ENCODE results near the gene ZNF766. TPM values are rescaled to one million over a fixed set of nuclear protein-coding genes. Genes with fewer than 3 reads are reported as not detected.

The ZNF766 gene
- total and polyA plus RNA-seq, 9 of the 15 experiments (the other 6 are each of a cell fraction or from before 2014, with no cell fraction given), result 6.7 to 23.0 (median 11.2) TPM

DNA sequence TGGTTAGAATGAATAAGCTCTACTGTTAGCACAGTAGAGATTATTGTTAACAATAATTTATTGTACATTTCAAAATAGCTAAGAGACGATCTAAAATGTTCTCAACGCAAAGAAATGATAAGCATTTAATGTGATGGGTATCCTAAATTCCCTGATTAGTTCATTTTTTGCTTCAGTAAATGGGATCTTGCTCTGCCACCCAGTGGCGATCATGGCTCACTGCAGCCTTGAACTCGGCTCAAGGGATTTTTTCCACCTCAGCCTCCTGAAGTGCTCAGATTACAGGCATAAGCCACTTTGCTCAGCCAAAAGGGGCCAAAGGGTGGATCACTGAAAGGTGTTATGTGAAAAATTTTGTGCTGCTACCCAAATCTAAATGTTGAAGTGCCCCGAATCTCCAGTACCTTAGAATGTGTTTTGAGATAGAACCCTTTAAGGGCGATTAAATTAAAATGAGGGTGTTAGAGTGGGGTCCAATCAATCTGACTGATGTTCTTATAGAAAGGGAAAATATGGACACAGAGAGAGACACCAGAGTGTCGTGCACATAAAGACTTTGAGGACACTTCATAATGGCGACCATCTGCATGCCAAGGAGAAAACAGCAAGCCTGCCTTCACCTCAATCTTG lies 31.5 kb upstream of the ZNF766 start (continued):
- TF ChIP-seq, protein P1, sequence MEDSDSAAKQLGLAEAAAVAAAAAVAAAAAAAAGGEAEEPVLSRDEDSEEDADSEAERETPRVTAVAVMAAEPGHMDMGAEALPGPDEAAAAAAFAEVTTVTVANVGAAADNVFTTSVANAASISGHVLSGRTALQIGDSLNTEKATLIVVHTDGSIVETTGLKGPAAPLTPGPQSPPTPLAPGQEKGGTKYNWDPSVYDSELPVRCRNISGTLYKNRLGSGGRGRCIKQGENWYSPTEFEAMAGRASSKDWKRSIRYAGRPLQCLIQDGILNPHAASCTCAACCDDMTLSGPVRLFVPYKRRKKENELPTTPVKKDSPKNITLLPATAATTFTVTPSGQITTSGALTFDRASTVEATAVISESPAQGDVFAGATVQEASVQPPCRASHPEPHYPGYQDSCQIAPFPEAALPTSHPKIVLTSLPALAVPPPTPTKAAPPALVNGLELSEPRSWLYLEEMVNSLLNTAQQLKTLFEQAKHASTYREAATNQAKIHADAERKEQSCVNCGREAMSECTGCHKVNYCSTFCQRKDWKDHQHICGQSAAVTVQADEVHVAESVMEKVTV (CRISPR knock-in tag; IDR thresholded peaks at IDR 0.05), result 0 out of 2 replicates have a peak, but pooled peaks have one; percentile 28
- TF ChIP-seq ZC3H4 (CRISPR knock-in tag; IDR thresholded peaks at IDR 0.05; ENCODE audit: borderline replicate concordance) (no peak), NRF1 (conservative IDR thresholded peaks at IDR 0.05 in 1 of 2, IDR thresholded peaks at IDR 0.05 in 1 of 2) (no peak), ZNF347 (CRISPR knock-in tag; IDR thresholded peaks at IDR 0.05; ENCODE audit: low read depth) (no peak), RCOR1 (IDR thresholded peaks at IDR 0.05; ENCODE audit: borderline replicate concordance in 1 of 2, low read depth in 2 of 2, low read length in 2 of 2) (no peak), U2AF2 (optimal IDR thresholded peaks at IDR 0.05; ENCODE audit: low read depth, low read length) (no peak), ADNP (tag; IDR thresholded peaks at IDR 0.05) (no peak), BRD4 (IDR thresholded peaks at IDR 0.05) (no peak), RBFOX2 (IDR thresholded peaks at IDR 0.05; ENCODE audit: low read depth, low read length) (no peak), ZNF274 (IDR thresholded peaks at IDR 0.05; ENCODE audit: borderline replicate concordance, low read depth, low read length) (no peak), SNRNP70 (optimal IDR thresholded peaks at IDR 0.05; ENCODE audit: low read depth, low read length) (no peak), ZNF707 (CRISPR knock-in tag; conservative IDR thresholded peaks at IDR 0.05) (no peak), TRIM24 (IDR thresholded peaks at IDR 0.05) (no peak)
- TF ChIP-seq, protein P2, sequence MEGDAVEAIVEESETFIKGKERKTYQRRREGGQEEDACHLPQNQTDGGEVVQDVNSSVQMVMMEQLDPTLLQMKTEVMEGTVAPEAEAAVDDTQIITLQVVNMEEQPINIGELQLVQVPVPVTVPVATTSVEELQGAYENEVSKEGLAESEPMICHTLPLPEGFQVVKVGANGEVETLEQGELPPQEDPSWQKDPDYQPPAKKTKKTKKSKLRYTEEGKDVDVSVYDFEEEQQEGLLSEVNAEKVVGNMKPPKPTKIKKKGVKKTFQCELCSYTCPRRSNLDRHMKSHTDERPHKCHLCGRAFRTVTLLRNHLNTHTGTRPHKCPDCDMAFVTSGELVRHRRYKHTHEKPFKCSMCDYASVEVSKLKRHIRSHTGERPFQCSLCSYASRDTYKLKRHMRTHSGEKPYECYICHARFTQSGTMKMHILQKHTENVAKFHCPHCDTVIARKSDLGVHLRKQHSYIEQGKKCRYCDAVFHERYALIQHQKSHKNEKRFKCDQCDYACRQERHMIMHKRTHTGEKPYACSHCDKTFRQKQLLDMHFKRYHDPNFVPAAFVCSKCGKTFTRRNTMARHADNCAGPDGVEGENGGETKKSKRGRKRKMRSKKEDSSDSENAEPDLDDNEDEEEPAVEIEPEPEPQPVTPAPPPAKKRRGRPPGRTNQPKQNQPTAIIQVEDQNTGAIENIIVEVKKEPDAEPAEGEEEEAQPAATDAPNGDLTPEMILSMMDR (IDR thresholded peaks at IDR 0.05 in 2 of 3, conservative IDR thresholded peaks at IDR 0.05 in 1 of 3; ENCODE audit: insufficient read depth in 2 of 3, low read depth in 1 of 3, low read length in 3 of 3), result peak; percentile 73 to 88 (median 86)
